Measurements from ENCODE around the gene FOXO3.

- no peak for TF ChIP-seq POLR2A (IDR thresholded peaks at IDR 0.05; ENCODE audit: low read length)
- no peak for TF ChIP-seq GATA1 (IDR thresholded peaks at IDR 0.05; ENCODE audit: low read depth, low read length)
Observed at GRCh38 chr6:108676555-108676954, 115.8 kb downstream of the FOXO3 start.

Data from erythroblast (primary cell).